ENCODE measurements around the gene PCBP3.

Gene PCBP3

DNA sequence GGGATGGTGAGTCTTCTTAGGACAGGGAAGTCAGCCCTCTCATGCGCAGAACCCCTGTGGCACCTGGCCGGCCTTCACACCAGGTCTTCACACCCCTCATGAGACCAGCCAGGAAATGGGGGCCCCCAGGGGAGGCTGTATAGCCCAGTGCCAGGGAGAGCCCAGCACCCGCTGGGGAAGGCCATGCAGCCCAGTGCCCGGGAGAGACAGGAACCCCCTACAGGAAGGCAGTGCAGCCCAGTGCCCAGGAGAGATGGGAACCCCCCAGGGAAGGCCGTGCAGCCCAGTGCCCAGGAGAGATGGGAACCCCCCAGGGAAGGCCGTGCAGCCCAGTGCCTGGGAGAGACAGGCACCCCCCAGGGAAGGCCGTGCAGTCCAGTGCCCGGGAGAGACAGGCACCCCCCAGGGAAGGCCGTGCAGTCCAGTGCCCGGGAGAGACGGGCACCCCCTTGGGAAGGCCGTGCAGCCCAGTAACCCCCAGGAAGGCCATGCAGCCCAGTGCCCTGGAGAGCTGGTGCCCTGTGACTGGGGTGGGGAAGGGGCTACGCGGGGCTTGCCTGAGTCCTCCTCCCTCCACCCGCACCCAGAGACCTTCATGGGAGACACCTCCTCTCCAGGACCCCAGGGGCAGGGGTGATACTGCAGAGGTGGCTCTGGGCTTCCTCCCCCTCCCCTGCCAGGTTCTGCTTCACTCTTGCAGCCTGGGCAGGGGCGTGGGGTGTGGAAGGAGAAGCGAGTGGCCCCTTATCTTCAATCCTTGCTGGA, 227.5 kb downstream of the PCBP3 start:
- Mint-ChIP-seq H3K4me3 (no peak overlapping the region), H3K27me3 (peaks cover 9% of the 10 kb centered on the region), H3K4me1 (no peaks in the 10 kb centered on the region), H3K36me3 (no peaks in the 10 kb centered on the region), H3K9me3 (no peaks in the 10 kb centered on the region), H3K27ac (no peak overlapping the region)
- no peak for DNase-seq (ENCODE audit: low spot score in 2 of 2)
- no peak for ATAC-seq (ENCODE audit: low read depth)

DNA sequence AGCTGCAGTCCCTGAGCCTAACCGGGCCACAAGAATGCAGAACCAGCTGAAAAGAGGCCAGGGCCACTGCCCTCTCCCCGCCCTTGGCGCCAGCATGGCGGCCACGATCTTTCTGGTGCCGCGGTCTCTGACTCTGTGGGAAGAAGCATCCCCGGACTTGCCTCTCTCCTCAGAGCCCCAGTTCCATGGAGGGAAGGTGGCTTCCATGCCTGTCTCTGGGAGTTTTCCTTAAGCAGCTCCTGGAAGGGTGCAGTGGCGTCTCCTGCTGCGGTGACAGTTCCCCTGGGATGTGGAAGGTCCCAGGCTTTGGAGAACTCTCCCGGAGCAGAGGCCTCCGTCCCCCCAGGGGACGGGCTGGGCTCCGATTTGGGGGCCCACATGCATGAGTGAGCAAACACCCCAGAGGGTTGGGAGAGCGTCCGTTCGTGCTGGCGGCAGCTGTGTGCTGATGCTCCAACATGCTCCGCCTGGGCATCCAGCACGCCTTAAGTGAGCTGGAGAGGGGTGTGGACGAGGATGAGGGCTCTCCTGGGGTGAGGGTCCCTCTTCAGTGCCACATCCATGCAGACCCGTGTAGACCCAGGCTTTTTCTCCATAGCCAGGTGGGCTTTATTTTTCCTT, 228.2 kb downstream of the PCBP3 start:
- H3K27me3 Mint-ChIP-seq: peaks cover 9% of the 10 kb centered on the region
- H3K4me1 Mint-ChIP-seq: no peaks in the 10 kb centered on the region
- no peak for ATAC-seq (ENCODE audit: low read depth)
- no peaks in the 10 kb centered on the region for H3K36me3 Mint-ChIP-seq
- H3K9me3 Mint-ChIP-seq: no peaks in the 10 kb centered on the region
- no peak for DNase-seq (ENCODE audit: low spot score in 2 of 2)
- H3K27ac Mint-ChIP-seq: no peak overlapping the region
- no peak overlapping the region for H3K4me3 Mint-ChIP-seq

DNA sequence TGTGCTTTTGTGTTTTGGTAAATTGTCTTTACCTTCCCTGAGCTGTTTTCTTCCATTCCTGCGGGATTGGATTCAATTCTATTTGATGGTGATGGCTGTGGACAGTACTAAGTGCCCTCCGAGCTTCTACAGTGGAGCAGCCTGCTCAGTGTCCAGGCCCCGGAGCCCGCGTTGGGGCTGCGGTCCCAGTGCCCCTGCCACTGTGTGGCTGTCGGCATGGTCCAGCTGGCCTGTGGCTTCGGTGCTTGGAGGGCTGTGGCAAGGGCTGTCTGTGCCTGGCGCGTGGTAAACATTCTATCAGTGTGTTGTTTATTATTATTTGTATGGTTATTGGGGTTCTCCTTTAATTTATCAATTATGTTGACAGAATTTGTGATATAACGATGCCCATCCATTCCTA, 228.9 kb downstream of the PCBP3 start:
- H3K4me1 Mint-ChIP-seq: no peaks in the 10 kb centered on the region
- no peak overlapping the region for H3K4me3 Mint-ChIP-seq
- ATAC-seq (ENCODE audit: low read depth) (no peak), DNase-seq (ENCODE audit: low spot score in 2 of 2) (no peak)
- H3K36me3 Mint-ChIP-seq: peaks cover 2% of the 10 kb centered on the region
- H3K9me3 Mint-ChIP-seq: no peaks in the 10 kb centered on the region
- peaks cover 12% of the 10 kb centered on the region for H3K27me3 Mint-ChIP-seq
- no peak overlapping the region for H3K27ac Mint-ChIP-seq

DNA sequence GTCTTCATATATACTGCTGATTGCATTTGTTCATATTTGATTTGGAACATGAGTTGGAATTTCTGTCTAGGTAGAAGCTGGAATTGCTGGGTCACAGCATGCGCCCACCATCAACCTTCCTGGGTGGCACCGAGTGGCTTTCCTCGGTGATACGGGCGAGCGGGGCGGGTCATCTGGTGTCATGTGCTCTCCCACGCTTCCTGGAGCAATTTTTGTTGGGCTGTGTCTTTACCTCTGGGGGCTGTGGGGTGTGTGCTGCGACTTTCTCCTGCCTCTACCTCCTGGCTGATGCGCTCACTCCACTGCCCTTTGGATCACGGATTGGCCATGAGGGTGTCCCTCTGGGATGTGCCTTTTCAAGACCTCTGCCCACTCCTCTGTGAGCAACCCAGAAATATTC, 229.4 kb downstream of the PCBP3 start:
- ATAC-seq (ENCODE audit: low read depth) (no peak), DNase-seq (ENCODE audit: low spot score in 2 of 2) (no peak)
- Mint-ChIP-seq H3K9me3 (no peaks in the 10 kb centered on the region), H3K27ac (no peak overlapping the region), H3K36me3 (peaks cover 2% of the 10 kb centered on the region), H3K27me3 (peaks cover 12% of the 10 kb centered on the region), H3K4me3 (no peak overlapping the region), H3K4me1 (no peaks in the 10 kb centered on the region)

DNA sequence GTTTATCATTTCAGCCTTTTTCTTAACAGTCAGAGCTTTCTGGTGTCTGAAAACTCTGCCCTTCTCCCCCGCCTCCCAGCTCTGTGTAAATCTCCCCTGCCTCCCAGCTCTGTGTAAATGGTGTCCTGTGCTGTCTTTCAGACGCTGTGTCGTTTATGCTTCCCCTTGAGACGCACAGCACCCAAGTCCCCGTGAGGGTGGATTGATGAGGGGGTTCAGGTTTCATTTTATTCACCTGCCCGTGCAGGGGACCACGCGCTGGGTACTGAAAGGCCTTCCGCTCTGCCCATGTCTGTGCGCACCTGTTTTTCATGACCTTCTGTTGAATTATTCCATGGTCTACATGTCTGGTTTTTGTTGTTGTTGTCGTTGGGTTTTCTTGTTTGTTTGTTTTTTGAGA, 229.9 kb downstream of the PCBP3 start:
- H3K36me3 Mint-ChIP-seq: peaks cover 2% of the 10 kb centered on the region
- no peaks in the 10 kb centered on the region for H3K9me3 Mint-ChIP-seq
- DNase-seq (ENCODE audit: low spot score in 2 of 2): no peak
- no peak overlapping the region for H3K4me3 Mint-ChIP-seq
- ATAC-seq (ENCODE audit: low read depth): no peak
- peaks cover 13% of the 10 kb centered on the region for H3K27me3 Mint-ChIP-seq
- no peaks in the 10 kb centered on the region for H3K4me1 Mint-ChIP-seq
- no peak overlapping the region for H3K27ac Mint-ChIP-seq

DNA sequence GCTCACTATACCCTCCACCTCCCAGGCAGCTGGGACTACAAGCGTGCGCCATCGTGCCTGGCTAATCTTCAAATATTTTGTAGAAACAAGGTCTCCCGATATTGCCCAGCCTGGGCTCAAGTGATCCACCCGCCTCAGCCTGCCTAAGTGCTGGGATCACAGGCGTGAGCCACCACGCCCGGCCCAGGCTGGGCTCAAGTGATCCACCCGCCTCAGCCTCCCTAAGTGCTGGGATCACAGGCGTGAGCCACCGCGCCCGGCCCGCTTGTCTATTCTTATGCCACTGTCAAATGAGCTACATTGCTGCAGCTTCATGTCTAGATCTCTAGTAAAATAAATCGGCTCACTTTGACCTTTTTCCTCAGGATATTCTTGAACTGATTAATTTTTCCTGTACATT, 230.3 kb downstream of the PCBP3 start:
- no peak for ATAC-seq (ENCODE audit: low read depth)
- Mint-ChIP-seq H3K9me3 (no peaks in the 10 kb centered on the region), H3K4me3 (no peak overlapping the region), H3K27ac (no peak overlapping the region), H3K36me3 (peaks cover 2% of the 10 kb centered on the region), H3K27me3 (peaks cover 17% of the 10 kb centered on the region), H3K4me1 (no peaks in the 10 kb centered on the region)
- no peak for DNase-seq (ENCODE audit: low spot score in 2 of 2)

DNA sequence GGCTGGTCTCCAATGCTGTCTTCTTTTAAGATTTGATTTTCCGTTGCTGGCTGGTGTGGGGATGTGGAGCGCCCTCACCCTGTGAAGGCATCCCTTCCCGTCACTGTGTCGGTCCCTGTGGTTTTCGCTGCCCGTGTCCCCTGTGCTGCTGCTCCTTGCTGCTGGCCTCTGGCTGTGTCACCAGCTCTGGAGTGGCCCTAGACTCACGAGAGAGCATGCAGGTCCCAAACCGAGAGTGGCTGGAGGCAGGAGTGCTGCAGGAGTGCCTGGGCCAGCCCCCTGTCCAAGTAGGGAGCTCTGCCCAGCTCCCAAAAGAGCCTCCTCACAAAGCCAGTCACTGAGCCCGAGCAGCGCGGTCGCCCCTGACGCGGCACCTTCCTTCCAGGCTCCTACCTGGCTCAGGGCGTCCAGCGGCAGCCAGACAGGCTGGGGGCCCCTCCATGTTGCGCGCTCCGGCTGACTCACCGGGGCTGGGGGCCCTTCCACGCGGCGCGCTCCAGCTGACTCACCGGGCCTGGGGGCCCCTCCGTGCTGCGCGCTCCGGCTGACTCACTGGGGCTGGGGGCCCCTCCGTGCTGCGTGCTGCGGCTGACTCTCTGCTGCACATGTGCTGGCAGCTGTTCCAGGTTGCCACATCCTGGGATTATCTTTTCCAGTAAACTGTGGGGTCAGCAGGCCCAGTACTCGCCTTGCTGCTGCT, 231.3 kb downstream of the PCBP3 start:
- H3K36me3 Mint-ChIP-seq: peaks cover 2% of the 10 kb centered on the region
- no peaks in the 10 kb centered on the region for H3K9me3 Mint-ChIP-seq
- no peak overlapping the region for H3K4me3 Mint-ChIP-seq
- DNase-seq (ENCODE audit: low spot score in 2 of 2) (no peak), ATAC-seq (ENCODE audit: low read depth) (no peak)
- H3K4me1 Mint-ChIP-seq: no peaks in the 10 kb centered on the region
- peaks cover 17% of the 10 kb centered on the region for H3K27me3 Mint-ChIP-seq
- H3K27ac Mint-ChIP-seq: no peak overlapping the region

DNA sequence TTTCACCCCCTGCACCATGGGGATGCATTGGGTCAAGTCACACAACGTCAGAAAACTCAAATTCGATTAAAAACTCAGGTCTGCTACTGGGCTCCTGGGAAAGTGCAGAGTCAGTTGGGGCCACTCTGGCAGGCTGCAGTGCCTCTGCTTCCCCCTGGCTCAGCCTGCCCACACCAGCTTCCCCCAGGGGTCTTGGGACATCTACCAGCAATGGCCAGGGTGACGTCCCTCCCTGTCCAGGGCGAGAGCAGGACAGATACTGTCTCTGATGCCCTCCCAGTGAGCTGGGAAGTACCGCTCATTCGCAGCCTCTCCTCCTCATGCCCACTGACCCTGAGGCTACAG, 231.9 kb downstream of the PCBP3 start:
- Mint-ChIP-seq H3K9me3 (no peaks in the 10 kb centered on the region), H3K27ac (no peak overlapping the region), H3K36me3 (peaks cover 2% of the 10 kb centered on the region), H3K27me3 (peaks cover 17% of the 10 kb centered on the region), H3K4me1 (peaks cover 1% of the 10 kb centered on the region), H3K4me3 (no peak overlapping the region)
- ATAC-seq (ENCODE audit: low read depth): no peak
- DNase-seq (ENCODE audit: low spot score in 2 of 2): no peak

DNA sequence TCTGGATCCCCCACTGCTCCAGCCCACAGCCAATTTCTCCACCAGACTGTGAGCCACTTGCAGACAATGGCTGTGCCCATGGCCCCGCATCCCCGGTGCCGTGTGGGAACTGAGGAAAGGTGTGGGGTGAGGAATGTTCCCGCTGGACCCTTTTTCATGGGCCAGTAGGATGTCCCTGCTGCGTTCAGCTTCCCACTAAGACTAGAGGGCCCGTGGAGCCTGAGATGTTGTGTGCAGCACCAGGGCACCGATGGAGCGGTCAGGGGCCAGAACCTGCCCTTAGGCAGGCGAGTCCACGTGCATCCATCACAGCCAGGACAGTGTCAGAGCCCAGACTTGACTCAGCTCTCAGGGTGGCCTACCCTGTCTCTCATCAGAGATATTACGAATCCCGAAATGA, 232.4 kb downstream of the PCBP3 start:
- Mint-ChIP-seq H3K9me3 (no peaks in the 10 kb centered on the region), H3K4me1 (peaks cover 3% of the 10 kb centered on the region), H3K4me3 (no peak overlapping the region), H3K36me3 (peaks cover 2% of the 10 kb centered on the region), H3K27me3 (peaks cover 19% of the 10 kb centered on the region), H3K27ac (no peak overlapping the region)
- ATAC-seq (ENCODE audit: low read depth): no peak
- no peak for DNase-seq (ENCODE audit: low spot score in 2 of 2)

DNA sequence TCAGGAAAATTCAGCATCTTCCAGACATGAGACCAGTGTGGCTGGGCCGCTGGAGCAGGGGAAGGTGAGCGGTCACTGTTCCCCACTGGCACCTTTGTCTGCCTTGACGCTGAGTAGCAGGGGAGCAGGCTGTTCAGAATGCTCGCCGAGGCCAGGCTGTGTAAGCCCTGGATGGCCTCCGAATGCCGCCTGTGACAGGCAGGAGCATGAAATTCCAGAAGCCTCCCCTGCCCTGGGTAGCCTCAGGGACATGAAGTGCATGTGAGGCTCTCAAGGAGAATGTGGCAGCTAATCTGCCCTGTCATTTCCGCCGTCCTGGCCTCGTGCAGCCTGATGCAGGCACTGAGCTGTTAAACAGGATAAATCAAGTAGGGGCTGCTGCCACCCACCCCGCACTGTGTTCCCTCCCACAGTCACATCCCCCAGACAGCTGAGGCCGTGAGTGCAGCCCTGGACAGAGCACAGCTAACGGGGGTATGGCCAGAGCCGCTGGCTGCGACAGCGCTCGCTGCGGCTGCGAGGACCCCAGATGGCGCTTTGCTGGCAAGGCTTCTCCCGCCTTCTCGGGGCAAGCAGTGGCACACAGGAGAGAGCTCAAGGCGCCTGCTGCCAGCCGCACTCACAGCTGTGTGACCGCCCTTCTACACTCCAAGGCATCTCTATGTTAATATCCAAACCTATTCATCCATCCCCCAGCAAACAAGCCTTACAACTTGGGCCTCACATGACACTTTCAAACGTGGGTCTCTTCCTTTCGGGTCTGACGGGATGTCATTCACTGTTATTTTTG, 233.1 kb downstream of the PCBP3 start:
- Mint-ChIP-seq H3K27me3 (peaks cover 20% of the 10 kb centered on the region), H3K4me3 (no peak overlapping the region), H3K36me3 (peaks cover 2% of the 10 kb centered on the region), H3K4me1 (peaks cover 3% of the 10 kb centered on the region), H3K9me3 (no peaks in the 10 kb centered on the region), H3K27ac (no peak overlapping the region)
- ATAC-seq (ENCODE audit: low read depth): no peak
- DNase-seq (ENCODE audit: low spot score in 2 of 2): no peak

DNA sequence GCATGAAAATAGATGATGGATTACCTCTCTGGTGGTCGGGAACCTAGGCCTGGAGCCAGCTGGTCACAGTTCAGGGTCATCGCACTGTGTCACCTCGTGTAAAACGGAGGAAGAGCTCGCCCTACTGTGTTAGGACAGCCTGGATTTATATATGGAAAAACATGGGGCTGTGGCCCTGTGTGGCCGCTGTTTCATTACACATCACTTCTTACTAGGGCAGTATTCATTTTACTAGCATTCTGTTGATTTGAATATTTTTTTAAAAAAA, 233.6 kb downstream of the PCBP3 start:
- Mint-ChIP-seq H3K9me3 (no peaks in the 10 kb centered on the region), H3K4me1 (peaks cover 3% of the 10 kb centered on the region), H3K36me3 (peaks cover 2% of the 10 kb centered on the region), H3K27me3 (peaks cover 20% of the 10 kb centered on the region), H3K4me3 (no peak overlapping the region), H3K27ac (no peak overlapping the region)
- ATAC-seq (ENCODE audit: low read depth) (no peak), DNase-seq (ENCODE audit: low spot score in 2 of 2) (no peak)

DNA sequence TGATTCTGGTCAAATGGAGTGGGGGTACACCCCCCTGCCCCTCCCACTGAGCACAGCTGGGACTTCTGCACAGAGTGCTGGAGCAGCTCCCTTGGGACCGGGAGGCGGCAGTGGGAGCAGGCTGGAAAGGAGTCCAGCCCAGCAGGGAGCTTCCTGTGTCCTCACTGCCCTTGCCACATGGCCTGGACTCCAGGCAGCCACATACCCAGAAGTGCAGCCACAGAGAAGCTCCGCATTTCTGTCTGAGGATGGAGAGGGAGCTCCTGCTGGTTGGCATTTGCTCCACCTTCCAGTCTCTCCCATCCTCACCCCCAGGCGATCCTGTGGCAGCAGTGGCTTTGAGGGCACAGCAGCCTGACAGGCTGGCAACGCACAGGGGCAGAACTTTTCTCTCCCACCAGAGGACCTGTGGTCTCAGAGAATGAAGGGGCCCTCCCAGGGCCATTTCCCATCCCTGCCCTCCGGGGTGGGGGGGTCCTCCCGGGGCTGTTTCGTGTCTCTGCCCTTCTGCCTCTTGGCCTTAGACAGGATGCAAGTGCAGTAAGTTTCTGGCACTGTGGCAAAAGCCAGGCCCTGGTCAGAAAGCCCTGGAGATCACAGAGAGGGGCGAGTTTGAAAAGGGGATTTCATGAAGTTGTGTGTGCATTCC, 234.4 kb downstream of the PCBP3 start:
- H3K9me3 Mint-ChIP-seq: no peaks in the 10 kb centered on the region
- ATAC-seq (ENCODE audit: low read depth) (no peak), DNase-seq (ENCODE audit: low spot score in 2 of 2) (no peak)
- H3K4me1 Mint-ChIP-seq: peaks cover 3% of the 10 kb centered on the region
- H3K27me3 Mint-ChIP-seq: peaks cover 20% of the 10 kb centered on the region
- H3K4me3 Mint-ChIP-seq: no peak overlapping the region
- H3K36me3 Mint-ChIP-seq: peaks cover 2% of the 10 kb centered on the region
- H3K27ac Mint-ChIP-seq: no peak overlapping the region

DNA sequence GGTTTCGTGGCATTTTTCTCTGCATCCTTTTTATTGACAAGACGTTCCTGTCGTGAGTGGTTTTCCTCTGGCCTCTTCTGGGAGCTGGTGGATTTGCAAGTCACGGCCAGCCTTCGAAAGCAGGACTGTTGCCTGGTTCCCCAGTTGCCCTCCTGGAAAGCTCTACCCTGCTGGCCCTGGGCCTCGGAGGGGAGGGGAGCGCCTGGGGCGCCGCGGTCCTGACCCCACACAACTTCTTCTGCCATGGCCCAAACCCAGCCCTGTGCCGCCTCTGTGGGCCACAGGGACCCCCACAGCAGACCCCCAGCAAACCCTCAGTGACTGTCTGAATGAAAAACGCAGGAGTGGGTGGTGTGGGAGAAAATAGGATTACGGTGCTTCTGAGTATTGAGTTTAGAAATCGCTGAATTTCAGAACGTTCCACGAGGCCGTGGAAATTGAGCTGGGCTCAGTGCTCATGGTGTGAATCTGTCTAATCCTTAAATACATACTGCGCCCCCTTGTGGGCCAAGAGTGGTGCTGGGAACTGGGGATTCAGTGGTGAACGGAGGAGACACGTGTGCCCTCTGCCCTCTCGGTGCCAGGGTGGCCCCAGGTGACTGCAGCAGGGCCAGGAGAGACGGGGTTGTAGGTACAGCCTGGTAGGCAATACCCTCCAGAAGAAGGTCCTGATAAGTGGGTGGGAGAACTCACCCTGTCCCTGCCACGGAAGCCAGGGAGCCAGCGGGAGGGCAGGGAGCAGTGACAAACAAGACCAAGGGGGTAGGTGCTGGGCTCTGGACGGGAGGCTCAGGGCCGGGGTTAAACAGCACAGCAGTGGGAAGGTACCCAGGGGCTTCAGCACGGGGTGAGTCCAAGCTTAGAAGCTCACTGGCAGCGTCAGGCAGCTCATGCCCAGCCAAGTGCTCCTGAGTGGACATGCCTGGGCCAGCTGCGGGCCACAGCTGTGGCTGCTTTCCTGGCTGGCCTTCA, 236.9 kb downstream of the PCBP3 start:
- Mint-ChIP-seq H3K27ac (peak overlapping the region; percentile 12), H3K4me1 (peaks cover 8% of the 10 kb centered on the region), H3K9me3 (peaks cover 3% of the 10 kb centered on the region), H3K4me3 (no peak overlapping the region), H3K36me3 (peaks cover 3% of the 10 kb centered on the region), H3K27me3 (peaks cover 17% of the 10 kb centered on the region)
- DNase-seq (ENCODE audit: low spot score in 2 of 2): peak; percentile 49 to 62
- ATAC-seq (ENCODE audit: low read depth): peak; percentile 88

Data from memory B cell (primary cell).